A549 treated with Mapracorat at 1 μM for 4 hours (cell line): ENCODE data around the gene GTPBP4. TPM values are rescaled to one million over a fixed set of nuclear protein-coding genes. Genes with fewer than 3 reads are reported as not detected.

Source experiments
- total RNA-seq: library from RNA; stranded (reverse); fragments of 200-300 nt; extraction: Qiagen RNA extraction; gene quantifications from 5 replicates; pipeline ENCODE4 v1.2.3, GENCODE V29; 2022

Gene GTPBP4
- total RNA-seq = 95.9 to 143 TPM (median 101 TPM) in 5 replicates

GRCh38 chr10:987870-988666, at the start of gene GTPBP4:
Gene GTPBP4 (plus strand): TSS chr10:988434. CDS start chr10:988480, 46 bp downstream.

GRCh38 chr10:1025683-1026082, 37.4 kb downstream of the GTPBP4 start, which contains the start of gene IDI2:
Gene IDI2 (minus strand): TSS chr10:1025859. CDS start chr10:1024723, 1,136 bp downstream.

GRCh38 chr10:1048732-1049424, 60.6 kb downstream of the GTPBP4 start, which contains the start of gene IDI1:
Gene IDI1 (minus strand): TSS chr10:1049119. CDS start chr10:1049003, 116 bp downstream.

GRCh38 chr10:1056326-1057105, 68.3 kb downstream of the GTPBP4 start, which contains the start of gene WDR37:
Gene WDR37 (plus strand): TSS chr10:1056385. CDS start chr10:1072156, 15,771 bp downstream.

Other genes starting within 250 kb of the GTPBP4 start
- gene LARP4B, start 56.7 kb upstream of the GTPBP4 start, total RNA-seq = 33.0 to 41.7 TPM (median 37.2 TPM) in 5 replicates
- 0.10 TPM in 1 of 5 replicates, not detected in the others for gene IDI2, start 37.4 kb downstream of the GTPBP4 start, total RNA-seq
- gene IDI1, start 60.7 kb downstream of the GTPBP4 start, total RNA-seq = 29.3 to 33.0 TPM (median 32.5 TPM) in 5 replicates
- gene WDR37, start 68.0 kb downstream of the GTPBP4 start, total RNA-seq = 6.9 to 8.9 TPM (median 8.4 TPM) in 5 replicates